NCI-H1105 (cell line): ENCODE measurements around the gene CEP112.

Experiments
- DNase-seq: peaks from one replicate; lab custom pipeline; 2025; lab: John Stamatoyannopoulos, UW

The CEP112 gene

DNA sequence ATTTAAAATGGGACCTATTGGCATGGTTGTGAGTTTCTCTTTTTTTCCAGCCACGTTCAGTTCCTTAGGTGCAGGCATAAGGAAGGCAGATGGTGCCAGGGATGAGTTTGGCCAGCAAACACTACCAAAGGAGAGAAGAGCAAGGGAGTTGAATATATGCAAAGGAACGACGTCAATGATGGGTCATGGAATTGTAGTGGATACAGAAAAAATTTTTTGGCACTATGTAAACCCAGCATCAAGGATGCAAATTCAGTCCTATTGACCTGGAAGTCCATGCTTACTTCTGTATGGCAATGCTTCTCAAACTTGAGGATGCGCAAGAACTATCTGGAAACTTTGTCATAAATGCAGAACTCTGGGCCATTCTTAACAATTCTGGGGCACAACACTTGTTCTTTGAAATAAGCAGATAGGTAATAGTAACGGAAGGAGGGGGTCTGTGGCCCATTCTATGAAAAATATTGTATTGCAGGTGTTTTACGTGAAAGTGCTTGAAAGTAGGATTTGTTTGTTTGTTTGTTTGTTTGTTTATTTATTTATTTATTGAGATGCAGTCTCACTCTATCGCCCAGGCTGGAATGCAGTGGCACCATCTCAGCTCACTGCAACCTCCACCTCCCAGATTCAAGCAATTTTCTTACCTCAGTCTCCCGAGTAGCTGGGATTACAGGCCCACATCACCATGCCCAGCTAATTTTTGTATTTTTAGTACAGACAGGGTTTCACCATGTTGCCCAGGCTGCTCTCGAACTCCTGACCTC is 19.3 kb upstream of the CEP112 start:
- no peak for DNase-seq

DNA sequence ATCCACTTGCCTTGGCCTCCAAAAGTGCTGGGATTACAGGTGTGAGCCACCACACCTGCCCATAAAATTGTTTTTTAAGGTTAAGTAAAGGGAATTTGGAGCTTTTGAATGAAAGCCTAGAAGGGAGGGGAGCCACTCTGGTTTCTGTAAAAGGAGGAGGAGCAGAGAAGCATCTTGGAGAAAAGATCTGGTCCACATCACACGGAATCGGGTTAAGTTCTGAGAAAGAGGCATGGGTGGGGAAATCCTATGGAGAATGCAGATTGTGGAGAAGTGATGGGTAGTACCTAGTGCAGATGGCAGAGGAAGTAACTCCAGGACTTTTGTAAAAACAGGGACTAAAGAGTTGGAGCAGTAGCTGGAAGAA is 18.3 kb upstream of the CEP112 start:
- DNase-seq = no peak

DNA sequence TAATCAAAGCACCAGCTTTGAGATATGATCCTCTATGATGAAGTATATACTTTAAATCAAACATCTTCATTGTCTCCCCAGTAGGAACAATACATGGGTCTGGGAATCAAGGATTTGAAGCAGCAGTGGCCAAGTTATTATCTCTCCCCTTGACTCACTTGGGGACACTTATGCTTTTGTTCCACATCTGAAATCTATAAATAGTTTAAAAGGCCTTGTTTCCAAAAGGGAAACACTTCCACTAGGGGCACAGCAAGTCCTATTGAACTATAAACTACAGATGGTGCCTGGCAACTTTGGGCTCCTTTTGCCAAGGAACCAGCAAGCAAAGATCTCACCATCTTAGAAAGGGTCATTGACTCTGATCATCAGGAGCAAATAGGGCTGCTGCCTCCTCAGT is 16.0 kb upstream of the CEP112 start:
- no peak for DNase-seq

DNA sequence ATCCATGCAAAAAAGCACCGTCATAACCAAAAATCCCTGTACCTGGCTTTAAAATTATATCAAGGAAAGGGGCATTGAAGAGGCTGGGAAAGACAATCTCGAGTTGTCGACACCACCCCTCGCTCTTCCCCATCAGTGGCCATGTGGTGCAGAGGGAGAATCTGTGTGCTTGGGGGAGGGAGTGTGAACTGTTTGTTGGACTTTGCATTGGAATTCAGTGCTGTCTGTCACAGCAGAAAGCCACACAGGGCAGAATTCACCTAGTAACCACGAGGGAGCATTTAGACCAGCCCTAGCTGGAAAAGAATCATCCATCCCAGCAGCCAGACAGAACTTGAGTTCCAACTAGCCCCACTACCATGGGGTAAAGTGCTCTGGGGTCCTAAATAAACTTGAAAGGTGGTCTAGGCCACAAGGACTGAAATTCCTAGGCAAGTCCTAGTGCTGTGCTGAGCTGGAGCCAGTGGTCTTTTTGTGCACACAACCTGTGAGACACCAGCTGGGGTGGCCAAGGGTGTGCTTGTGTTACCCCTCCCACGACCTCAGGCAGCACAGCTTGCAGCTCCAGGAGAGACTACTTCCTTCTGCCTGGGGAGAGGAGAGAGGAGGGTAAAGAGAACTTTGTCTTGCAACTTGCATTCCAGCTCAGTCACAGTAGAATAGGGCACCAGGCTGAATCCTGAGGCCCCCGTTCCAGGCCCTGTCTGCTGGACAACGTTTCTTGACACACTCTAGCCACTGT is 11.5 kb upstream of the CEP112 start:
- DNase-seq = no peak

DNA sequence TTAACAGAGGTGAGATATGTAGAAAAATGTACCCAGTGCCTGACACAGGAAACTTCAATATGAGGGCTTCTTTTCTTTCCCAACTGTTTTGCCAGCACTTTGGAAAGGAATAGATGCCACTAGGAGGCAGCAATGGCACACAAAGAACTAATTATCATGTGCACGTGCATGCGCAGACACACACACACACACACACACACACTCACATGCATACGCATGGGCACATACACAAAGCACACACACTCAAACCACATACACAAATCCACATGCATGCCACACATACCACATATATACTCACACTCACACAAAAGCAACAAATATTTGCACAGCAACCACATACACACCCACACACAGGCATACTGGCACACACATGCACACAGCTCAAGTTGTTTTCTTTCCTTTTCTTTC is 8.8 kb upstream of the CEP112 start:
- peak; percentile 35 for DNase-seq

DNA sequence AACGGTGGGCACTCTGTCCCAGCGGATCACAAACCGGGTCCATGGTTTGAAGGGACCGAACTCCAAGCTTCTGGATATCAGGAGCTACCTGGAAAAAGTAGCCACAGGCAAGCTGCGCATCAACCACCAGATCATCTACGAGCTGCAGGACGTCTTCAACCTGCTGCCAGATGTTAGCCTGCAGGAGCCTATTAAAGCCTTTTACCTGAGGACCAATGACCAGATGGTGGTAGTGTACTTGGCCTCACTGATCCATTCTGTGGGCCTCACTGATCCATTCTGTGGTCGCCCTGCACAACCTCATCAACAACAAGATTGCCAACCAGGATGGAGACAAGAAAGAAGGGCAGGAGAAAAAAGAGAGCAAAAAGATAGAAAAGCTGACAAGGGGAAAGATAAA is 6.3 kb upstream of the CEP112 start:
- DNase-seq = no peak

DNA sequence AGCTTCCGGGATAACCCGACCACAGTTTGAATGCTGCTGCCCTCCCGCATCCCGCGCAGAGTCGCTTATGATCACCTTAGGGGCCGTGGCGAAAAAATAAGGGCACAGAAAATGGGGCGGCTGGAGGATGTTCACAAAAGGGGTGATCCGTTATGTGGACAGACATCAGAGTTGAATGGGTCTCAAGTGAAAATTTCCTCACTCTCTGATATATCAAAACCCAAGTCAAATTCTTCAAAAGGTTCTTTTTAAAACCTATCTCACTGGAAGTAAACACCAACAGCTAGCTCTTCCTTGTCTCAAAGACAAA is 400 bp upstream of the CEP112 start:
- DNase-seq = no peak

DNA sequence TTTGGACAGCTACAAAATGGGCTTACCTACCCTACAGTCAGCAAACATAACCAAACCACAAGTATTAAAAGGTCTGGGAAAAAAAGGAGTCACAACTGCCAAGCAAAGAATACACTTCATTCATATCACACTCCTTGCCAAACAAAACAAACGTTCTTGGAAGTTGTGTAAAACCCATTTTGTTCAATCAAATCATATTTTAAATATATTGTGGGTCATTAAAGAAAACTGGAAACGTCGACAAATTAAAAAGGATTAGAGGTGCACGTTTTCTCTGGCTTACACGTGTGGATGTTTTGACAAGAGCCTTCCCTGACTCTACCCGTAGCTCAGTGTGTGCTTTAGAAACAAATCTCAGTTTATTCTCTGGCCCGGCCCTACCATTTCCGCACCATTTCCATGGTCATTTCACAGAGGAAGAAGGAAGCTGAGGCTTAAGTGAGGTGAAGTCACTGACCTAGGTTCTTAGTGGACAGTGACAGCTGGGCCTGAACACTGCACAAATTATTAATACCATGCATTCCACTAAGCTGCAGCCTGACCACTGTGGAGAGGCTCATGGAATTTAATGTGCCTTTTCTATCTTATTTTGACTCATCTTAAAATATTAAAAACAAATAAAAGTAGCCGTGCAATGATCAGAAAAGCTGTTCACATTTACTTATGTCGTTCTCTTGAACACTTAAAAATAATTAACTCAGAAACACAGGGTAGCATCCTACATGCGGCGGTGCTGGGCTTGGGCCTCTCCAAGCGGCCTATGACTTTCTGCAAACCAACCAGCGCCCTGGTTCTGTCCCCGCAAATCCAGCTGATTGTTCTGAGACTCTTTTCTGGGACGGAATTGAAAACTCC is 968 bp downstream of the CEP112 start:
- DNase-seq = no peak

DNA sequence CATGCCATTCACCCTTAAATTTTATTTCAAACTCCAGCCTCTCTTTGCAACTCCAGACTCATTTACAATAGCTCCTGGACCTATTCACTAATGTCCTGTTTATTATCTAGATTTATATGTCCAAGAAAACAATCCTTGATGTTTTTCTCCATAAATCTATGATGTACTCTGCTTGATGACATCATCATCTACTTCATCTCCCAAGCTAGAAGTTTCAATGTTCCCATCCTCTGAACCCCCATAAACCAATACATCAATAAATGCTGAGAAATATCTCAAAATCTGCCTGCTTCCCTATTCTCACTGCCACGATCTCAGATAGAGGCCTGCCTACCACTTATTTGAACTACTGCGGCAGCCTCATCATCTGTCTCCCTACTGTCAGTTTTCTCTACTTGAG is 4.2 kb downstream of the CEP112 start:
- DNase-seq = no peak

DNA sequence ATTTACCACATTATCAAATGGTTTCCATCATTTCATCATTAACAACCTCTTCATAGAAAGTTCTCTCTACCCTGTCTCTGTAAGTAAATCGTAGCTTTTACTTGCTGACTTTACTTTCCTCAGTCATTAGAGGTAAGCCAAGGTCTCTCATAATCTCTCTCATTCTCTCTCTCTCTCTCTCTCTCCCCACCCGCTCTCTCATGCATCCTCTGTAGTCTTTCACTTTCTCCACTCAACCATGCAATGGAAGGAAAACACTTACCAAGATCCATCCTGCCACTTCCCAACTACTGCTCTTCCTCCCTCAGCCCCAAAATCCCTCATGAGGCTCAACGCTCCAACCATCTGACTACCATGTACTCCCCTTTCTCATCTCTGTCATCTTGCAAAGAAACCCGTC is 6.1 kb downstream of the CEP112 start:
- no peak for DNase-seq

DNA sequence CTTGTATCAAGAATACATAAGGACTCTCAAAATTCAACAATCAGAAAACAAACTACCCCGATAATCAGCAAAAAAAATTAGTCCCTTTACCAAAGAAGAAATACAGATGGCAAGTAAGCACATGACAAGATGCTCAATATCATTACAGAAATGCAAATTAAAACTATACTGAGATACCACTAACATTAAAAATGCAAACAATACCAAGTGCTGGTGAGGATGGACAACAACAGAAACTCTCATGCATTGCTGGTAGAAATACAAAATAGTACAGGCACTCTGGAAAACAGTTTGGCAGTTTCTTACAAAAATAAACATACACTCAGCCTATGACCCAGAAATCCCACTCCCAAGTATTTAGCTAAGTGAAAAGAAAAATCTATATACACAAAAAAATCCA is 7.5 kb downstream of the CEP112 start:
- no peak for DNase-seq

DNA sequence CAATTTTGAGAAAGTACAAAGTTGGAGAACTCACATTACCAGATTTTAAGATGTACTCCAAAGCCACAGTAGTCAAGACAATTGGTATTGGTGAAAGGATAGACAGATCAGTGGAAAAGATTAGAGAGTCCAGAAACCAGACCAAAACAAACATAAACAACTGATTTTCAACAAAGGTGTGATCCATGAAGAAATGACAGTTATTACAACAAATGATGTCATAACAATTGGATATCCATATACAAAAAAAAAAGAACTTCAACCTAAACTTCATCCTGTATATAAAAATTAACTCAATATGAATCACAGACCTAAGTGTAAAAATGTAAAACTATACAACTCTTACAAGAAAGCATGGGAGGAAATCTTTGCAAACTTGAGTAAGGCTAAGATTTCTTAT is 8.4 kb downstream of the CEP112 start:
- no peak for DNase-seq

DNA sequence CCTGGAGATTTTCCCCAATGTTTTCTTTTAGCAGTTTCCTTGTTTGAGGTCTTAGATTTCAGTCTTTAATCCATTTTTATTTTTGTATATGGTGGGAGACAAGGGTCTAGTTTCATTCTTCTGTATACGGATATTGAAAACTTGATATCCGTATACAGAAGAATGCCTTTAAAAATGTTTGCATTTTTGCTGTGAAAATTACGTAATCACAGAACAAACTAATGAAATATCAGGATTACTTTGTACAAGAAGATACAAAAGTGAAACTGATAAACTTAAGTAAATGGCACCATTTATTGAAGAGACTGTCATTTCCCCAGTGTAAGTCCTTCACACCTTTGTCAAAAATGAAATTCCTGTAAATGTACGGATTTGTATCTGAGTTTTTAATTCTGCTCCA is 13.3 kb downstream of the CEP112 start:
- no peak for DNase-seq

DNA sequence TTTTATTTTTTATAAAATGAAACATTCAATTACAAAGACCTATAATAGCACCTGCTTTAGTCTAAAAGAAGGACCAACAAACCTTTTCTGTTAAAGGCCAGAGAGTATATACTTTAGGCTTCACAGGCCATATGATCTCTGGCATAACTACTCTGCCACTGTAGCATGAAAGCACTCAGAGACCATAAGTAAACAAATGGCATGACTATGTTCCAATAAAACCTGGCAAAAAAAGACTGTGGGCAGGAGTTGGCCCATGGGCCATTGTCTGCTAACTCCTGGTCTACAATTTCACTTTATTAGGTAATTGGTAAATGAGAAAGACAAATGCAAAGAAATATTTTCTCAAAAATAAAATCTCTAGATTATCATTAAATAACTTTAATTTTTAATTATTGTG is 14.9 kb downstream of the CEP112 start:
- DNase-seq = peak; percentile 75

DNA sequence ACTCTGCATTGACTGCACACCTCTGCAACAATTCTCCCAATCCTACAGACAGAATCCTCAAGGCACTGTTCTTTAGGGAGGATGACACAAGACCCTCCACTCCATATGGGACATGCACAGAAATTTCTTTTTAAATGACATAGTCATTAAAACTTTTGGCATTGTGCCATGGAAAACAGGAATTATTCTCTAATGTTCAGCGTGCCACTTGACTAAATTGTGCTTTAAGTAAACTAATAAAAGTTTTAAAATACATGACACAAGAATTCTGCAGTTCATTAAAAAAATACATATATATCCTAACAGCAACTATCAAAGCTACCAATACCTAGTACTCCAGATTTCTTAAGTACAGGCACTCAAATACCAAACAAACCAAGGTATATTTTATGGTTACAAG is 16.0 kb downstream of the CEP112 start:
- DNase-seq = peak; percentile 20

DNA sequence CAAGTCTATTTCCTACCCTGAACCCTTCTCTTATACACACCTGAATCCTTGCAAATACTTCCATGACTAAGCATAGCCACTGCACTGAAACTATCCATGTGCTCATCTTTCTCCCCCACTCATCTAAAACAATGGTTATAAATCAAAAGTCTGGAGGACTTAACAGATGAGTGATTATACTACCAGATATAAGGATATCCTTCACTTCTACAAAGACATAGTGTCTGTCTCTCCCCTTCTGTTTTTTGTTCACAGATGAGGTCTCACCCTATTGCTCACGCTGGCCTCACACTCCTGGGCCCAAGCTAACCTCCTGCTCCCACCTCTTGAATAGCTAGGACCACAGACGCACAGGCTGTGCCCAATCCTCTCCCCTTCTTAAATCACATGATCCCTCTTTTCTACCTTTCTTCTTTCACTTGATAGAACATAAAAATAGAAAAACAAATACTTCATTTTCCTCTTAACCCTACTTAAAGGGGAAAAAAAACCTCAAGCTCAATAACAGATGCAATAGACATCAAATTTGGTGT is 19.2 kb downstream of the CEP112 start:
- DNase-seq = no peak

DNA sequence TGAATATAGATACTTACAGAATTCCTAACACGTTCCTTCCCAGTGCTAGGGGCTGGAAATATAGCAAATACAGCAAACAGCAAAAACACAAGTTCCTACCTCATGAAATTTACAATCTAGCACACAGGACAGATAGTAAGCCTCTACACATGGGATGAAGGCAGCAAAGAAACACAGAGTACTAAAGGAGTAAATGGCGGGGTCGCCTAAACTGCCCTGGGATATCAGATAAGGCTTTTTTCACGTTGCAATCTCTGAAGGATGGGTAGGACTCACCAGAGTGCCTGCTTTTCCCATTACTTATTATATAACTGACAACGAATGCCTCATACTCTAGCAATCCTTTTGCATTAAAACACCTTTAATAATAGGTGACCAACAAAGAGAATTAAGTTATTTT is 19.8 kb downstream of the CEP112 start:
- no peak for DNase-seq

DNA sequence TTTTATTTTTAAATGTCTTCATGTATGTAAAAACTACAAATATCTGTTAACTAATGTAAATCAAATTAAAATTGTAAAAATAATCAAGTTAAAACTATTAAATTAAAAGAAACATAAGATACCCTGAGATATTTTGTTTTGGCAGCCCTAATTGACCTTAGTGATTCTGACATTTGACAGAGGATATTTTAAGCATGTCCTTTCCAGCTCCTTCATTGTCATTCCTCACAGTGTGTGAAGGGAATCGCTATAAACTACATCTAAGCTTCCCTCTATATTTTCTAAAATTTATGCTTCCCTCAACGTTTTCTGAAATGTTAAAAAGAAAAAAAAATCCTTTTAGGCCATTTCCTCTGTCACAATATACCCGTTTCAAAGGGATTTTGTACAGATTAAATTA is 20.2 kb downstream of the CEP112 start:
- no peak for DNase-seq

DNA sequence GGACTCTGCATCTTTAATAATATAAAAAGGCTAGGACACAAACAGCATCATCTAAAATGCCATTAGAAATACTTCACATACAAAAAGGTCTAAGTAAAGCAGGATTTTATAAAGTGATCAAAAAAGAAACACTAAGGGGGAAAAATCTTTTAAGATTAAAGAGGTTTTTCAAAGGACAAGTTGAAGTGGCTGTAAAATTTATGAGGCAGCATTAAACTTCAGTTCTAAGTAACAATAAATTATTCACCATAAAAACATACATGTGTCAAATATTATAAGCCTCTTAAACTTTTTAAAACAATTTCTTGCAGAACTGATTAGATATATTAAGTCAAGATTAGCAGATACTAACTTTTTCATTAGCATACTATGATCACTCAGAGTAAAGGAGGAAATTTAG is 20.8 kb downstream of the CEP112 start:
- DNase-seq = no peak

DNA sequence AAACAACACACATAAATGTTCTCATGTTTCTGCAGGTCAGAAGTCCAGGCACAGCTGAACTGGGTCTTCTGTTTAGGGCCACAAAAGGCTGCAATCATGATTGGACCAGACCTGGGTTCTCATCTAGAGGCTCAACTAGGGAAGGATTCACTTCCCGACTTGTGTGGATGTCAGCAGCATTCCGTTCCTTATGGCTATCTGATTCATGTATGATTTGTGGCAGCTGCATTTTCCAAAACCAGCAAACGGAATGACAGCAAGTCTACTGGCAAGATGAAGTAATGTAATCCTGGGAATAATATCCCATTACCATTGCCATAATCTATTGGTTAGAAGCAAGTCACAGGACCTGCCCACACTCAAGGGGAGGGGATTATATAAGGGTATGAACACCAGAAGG is 22.1 kb downstream of the CEP112 start:
- no peak for DNase-seq

DNA sequence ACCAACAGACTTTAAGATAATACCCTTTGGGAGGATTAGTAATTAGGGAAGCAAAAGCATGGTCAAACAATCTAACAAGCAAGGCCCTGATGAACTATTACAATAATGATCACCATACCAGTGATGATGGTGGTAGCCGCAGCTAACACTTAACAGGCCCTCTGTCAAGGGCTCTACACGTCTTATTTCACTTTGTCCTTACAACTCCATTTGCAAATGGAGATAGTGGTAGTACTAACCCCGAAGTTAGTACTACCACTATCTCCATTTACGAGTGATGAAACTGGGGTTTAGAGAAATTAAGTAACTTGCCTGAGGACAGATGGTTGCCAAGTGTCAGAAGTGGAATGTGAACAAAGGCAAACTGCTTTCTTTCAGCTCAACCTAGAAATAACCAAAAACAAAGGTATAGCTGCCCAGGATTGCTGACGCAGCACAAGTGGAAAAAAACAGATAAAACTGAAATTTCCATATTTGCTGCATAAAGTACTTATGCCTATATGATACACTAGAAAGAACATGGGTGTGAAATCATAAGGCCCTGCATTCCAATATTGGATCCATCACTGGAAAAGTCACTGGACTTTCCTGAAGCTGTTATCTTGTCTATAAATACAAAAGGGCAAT is 24.6 kb downstream of the CEP112 start:
- no peak for DNase-seq

DNA sequence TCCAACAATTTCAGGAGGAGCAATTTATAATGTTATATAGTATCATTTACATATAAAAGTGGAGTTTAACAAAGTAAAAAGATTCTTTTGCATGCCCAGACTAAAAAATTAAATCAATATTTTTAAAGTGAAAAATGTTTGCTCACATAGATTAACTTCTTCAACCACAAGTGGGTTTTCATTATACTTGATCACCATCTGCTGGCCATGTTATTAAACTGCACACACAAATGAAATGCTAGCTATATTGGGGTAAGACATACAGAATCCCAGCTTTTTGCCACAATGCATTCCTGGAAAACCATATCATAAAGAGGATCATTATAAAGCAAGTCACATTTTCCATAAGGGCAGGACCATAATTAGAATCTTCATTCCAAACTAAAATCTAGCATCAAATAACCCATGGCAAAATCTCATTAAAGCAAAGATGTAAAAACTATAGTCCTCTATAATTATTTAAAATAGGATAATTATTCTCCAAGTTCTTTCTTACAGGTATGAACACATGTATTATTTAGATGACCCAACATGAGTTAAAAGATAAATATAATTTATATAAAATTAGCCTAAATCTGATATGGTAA is 26.3 kb downstream of the CEP112 start:
- peak; percentile 8 for DNase-seq
